Spleen (tissue), 11 donors: ENCODE measurements around the gene TXK. TPM values are rescaled to one million over a fixed set of nuclear protein-coding genes. Genes with fewer than 3 reads are reported as not detected.

ENCODE experiments used
- DNase-seq: peaks from one replicate; pipeline ENCODE4 v3.0.0-alpha.2; 2020
- H3K27ac ChIP-seq, 8 donors: fragments of 200-600 bp; sonication (generic) in 7 of 8; 1 replicate in 4 of 8; 2 replicates in 4 of 8; pipeline versions ENCODE4 v1.5.0 to v1.8.0; 2016 to 2021; ENCODE audit warnings: inconsistent platforms in 4 of 8, mild to moderate bottlenecking in 4 of 8, moderate library complexity in 1 of 8
- H3K27me3 ChIP-seq, 7 donors: fragments of 200-600 bp; sonication (generic) in 6 of 7; replicated peaks in 1 of 7; 1 replicate in 4 of 7; 2 replicates in 3 of 7; pipeline versions ENCODE4 v1.5.0 to v1.8.0; 2016 to 2021; ENCODE audit warnings: inconsistent platforms in 3 of 7, mild to moderate bottlenecking in 1 of 7
- H3K36me3 ChIP-seq, 6 donors: fragments of 200-600 bp; sonication (generic) in 5 of 6; 1 replicate in 4 of 6; 2 replicates in 2 of 6; pipeline versions ENCODE4 v1.5.0 to v1.8.0; 2016 to 2021; ENCODE audit warnings: inconsistent platforms in 2 of 6
- H3K4me1 ChIP-seq, 6 donors: fragments of 200-600 bp; sonication (generic) in 5 of 6; 1 replicate in 3 of 6; 2 replicates in 3 of 6; pipeline versions ENCODE4 v1.5.0 to v1.8.0; 2016 to 2021; ENCODE audit warnings: inconsistent platforms in 3 of 6
- H3K4me3 ChIP-seq, 8 donors: fragments of 200-600 bp; sonication (generic) in 7 of 8; 1 replicate in 4 of 8; 2 replicates in 4 of 8; pipeline versions ENCODE4 v1.5.0 to v1.8.0; 2016 to 2021; ENCODE audit warnings: inconsistent platforms in 4 of 8, mild to moderate bottlenecking in 4 of 8, moderate library complexity in 2 of 8
- H3K9me3 ChIP-seq, 8 donors: fragments of 200-600 bp; sonication (generic) in 7 of 8; 1 replicate in 4 of 8; 2 replicates in 4 of 8; pipeline versions ENCODE4 v1.5.0 to v1.8.0; 2016 to 2021; ENCODE audit warnings: inconsistent platforms in 4 of 8
- POLR2A ChIP-seq, 3 donors: fragments of 450-650 bp; IDR thresholded peaks; one replicate each; pipeline ENCODE4 v1.5.1; 2017; ENCODE audit warnings: antibody characterized with exemption in 3 of 3, mild to moderate bottlenecking in 1 of 3
- POLR2AphosphoS5 ChIP-seq, 3 donors: sonication (generic); formaldehyde crosslinking; IDR thresholded peaks; one replicate each; pipeline ENCODE4 v1.5.1; 2017; ENCODE audit warnings: antibody characterized with exemption in 3 of 3
- WGBS, 5 donors: extraction: QIAGEN DNeasy Blood & Tissue Kit in 3 of 5; methylation state at CpG; one replicate each; pipeline versions ENCODE4 v1.1.5 to v1.1.7; 2013 to 2018; 5-methylcytosine and 5-hydroxymethylcytosine counted together
- intact Hi-C: fragments of 100-400 bp; cut with DNase I; formaldehyde crosslinking; loops from one replicate; pipeline ENCODE4 v1.15.0; 2023; ENCODE audit warnings: low total_unique reads
- polyA plus RNA-seq, 3 donors: library from polyadenylated mRNA; stranded (reverse); fragments of 200-250 nt; gene quantifications; one replicate each; pipeline ENCODE4 v1.2.1, GENCODE V29; 2013
- total RNA-seq, 7 donors: library from RNA; depleted of rRNA in 3 of 7; stranded (reverse); fragments of >200 nt in 3 of 7; fragmentation: NEBNext Ultra II Directional in 4 of 7; extraction: Animal tissue kit (Norgen Biotek cat#: 25700) in 4 of 7; gene quantifications; one replicate each; pipeline versions ENCODE4 v1.1.0 to v1.2.1, GENCODE V29; 2016 to 2021
- TF ChIP-seq, protein P1 (sequence below), 11 experiments: fragments of 200-600 bp in 7 of 11; fragments of 450-650 bp in 4 of 11; sonication (generic) in 4 of 11; IDR thresholded peaks in 8 of 11; conservative IDR thresholded peaks in 3 of 11; 1 replicate in 7 of 11; 2 replicates in 4 of 11; pipeline versions ENCODE4 v1.4.0 to v1.8.0; 2016 to 2021; ENCODE audit warnings: antibody characterized with exemption in 11 of 11, inconsistent platforms in 4 of 11, mild to moderate bottlenecking in 1 of 11
- donor health status: healthy with polysubstance abuse.
- donor health status: DM: no; HTN: no; CAD: no; lungs with moderate emphysema.
- donor health status: DM: no; HTN: no; CAD: no.
- donor health status: Bipolar disorder and iron deficiency.
- donor health status: healthy.
- donor health status: DM: no; HTN: no; CAD: no.
- donor health status: DM: yes; HTN: yes; CAD: no.

Gene TXK
- total and polyA plus RNA-seq, 10 donors, result 3.3 to 36.6 (median 21.0) TPM

DNA sequence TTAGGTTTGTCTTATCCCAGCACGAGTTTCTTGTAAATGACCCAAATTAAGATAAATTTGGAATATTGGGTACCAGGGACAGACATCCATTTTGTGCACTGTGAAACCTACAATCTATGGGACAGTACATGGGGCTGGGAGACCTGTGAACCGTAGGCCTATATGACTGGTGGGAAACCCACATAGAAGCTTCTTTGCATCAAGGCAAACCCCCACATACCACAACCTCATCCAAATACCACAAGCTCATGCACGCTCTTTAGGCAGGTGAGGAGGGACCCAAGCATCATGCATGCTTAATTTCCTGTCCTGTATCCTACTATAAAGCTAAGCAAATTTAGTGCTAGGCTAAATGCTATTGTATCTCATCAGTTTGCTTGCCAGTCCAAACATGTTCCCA lies 69.7 kb downstream of the TXK start:
- no peaks in the 10 kb centered on the region for H3K4me1 ChIP-seq
- intact Hi-C loops, result no loop called here
- no peaks in the 10 kb centered on the region for H3K27me3 ChIP-seq
- TF ChIP-seq POLR2AphosphoS5 (IDR thresholded peaks at IDR 0.05) (no peak), POLR2A (IDR thresholded peaks at IDR 0.05) (no peak)
- TF ChIP-seq, protein P1, sequence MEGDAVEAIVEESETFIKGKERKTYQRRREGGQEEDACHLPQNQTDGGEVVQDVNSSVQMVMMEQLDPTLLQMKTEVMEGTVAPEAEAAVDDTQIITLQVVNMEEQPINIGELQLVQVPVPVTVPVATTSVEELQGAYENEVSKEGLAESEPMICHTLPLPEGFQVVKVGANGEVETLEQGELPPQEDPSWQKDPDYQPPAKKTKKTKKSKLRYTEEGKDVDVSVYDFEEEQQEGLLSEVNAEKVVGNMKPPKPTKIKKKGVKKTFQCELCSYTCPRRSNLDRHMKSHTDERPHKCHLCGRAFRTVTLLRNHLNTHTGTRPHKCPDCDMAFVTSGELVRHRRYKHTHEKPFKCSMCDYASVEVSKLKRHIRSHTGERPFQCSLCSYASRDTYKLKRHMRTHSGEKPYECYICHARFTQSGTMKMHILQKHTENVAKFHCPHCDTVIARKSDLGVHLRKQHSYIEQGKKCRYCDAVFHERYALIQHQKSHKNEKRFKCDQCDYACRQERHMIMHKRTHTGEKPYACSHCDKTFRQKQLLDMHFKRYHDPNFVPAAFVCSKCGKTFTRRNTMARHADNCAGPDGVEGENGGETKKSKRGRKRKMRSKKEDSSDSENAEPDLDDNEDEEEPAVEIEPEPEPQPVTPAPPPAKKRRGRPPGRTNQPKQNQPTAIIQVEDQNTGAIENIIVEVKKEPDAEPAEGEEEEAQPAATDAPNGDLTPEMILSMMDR (IDR thresholded peaks at IDR 0.05 in 8 of 11, conservative IDR thresholded peaks at IDR 0.05 in 3 of 11), result no peak
- 60 to 76% (median 69%) methylated on average over 3 of the region's 3 CpGs for WGBS, 5 donors
- DNase-seq, result no peak
- H3K27ac ChIP-seq, result no peak overlapping the region
- H3K36me3 ChIP-seq, result peaks cover 0 to 12% (median 0%) of the 10 kb centered on the region in 6 donors
- H3K9me3 ChIP-seq, result peaks cover 0 to 12% (median 0%) of the 10 kb centered on the region in 8 donors
- H3K4me3 ChIP-seq, result no peak overlapping the region

DNA sequence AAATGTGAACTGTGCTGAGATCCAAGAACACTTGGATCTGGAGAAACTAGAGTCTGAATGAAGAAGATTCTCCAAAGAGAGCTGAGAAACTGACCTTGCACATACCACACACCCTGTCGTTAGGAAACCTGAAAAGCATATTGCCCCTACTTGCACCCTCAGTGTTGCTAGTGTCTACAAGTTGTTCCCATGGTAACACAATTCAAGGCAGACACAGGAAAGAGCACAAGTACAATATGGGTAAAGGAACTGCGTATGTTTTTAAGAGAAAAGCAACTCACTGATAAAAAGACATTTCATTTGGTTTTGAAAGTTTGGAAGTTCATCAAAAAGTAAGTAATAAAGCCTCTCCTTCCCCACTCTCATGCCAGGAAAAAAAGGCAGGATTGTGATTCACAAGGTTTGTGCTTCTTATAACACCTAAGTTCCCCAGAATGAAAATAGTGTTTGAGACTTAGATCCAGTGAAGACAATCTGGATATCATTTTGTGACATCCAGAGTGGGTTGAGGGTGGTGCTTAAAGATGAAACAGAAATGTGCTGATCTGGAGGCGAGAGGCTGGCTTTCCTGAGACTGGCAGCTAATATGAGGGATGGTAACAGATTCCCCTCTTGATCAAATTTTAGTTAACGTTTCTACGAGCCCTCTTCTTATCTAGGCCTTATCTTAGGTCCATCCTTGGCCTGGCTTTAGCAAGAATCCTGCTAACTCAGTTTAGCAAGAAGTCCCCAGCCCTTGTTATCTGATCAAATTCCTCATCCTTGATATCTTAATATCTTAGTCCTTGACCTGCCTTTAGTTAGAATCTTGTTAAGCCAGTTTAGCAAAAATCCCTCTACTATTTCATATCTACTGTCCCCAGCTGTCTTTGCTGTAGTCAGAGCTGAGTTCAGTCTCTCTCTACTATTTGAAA lies 75.2 kb downstream of the TXK start:
- Histone ChIP-seq H3K36me3 (no peaks in the 10 kb centered on the region), H3K27me3 (no peaks in the 10 kb centered on the region), H3K4me1 (no peaks in the 10 kb centered on the region), H3K9me3 (peaks cover 0 to 12% (median 0%) of the 10 kb centered on the region in 8 donors), H3K27ac (no peak overlapping the region), H3K4me3 (no peak overlapping the region)
- WGBS, 5 donors, result 69 to 82% (median 79%) methylated on average over 5 of the region's 5 CpGs
- no peak for DNase-seq
- intact Hi-C loops, result no loop called here
- TF ChIP-seq, protein P1 (IDR thresholded peaks at IDR 0.05 in 8 of 11, conservative IDR thresholded peaks at IDR 0.05 in 3 of 11), result no peak
- no peak for TF ChIP-seq POLR2A (IDR thresholded peaks at IDR 0.05)
- TF ChIP-seq POLR2AphosphoS5 (IDR thresholded peaks at IDR 0.05), result no peak

DNA sequence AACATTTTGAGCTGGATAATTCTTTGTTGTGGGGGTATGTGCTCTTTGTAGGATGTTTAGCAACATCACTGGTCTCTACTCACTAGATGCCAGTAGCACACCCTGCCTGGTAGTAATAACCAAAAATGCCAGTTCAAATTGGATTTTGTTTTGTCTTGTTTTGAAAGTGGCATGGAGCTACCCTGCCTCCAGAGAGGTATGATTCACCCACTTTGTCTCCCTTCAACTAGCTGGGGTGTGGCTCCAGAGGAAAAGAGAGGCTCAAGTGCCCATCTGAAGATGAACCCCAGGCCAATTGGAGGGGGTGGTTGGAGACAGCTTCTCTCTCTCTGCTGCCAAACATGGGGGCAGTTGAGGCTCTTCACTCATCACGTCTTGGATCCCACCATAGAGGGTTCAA lies 83.0 kb downstream of the TXK start:
- WGBS, 5 donors, result 88 to 94% (median 92%) methylated on average over 1 of the region's 1 CpG
- intact Hi-C loops, result no loop called here
- Histone ChIP-seq H3K27me3 (peaks cover 0 to 53% (median 0%) of the 10 kb centered on the region in 7 donors), H3K9me3 (no peaks in the 10 kb centered on the region), H3K27ac (no peak overlapping the region), H3K4me3 (no peak overlapping the region), H3K36me3 (no peaks in the 10 kb centered on the region), H3K4me1 (peaks cover 14 to 37% (median 24%) of the 10 kb centered on the region in 6 donors)
- no peak for DNase-seq
- TF ChIP-seq POLR2A (IDR thresholded peaks at IDR 0.05), result no peak
- no peak for TF ChIP-seq POLR2AphosphoS5 (IDR thresholded peaks at IDR 0.05)
- TF ChIP-seq, protein P1 (IDR thresholded peaks at IDR 0.05 in 8 of 11, conservative IDR thresholded peaks at IDR 0.05 in 3 of 11), result no peak

DNA sequence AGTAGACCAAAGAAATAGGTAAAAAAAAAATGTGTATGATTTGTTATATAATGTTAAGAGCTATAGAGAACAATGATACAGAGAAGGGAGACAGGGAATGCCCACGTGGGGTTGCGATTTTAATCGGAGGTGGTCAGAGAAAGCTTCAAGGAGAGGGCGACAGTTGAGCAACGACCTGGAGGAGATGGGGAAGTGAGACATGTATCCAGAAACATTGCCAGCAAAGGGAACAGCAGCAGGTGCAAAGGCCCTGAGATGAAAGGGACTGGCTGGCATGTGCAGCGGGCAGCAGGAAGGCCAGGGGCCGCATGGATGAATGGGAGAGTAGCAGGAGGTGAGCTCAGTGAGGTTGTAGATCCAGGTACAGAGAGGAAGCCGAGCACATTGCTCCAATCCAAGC lies 84.6 kb downstream of the TXK start:
- H3K4me3 ChIP-seq, result no peak overlapping the region
- DNase-seq, result no peak
- intact Hi-C loops, result no loop called here
- H3K27me3 ChIP-seq, result peaks cover 0 to 69% (median 0%) of the 10 kb centered on the region in 7 donors
- peaks cover 15 to 53% (median 27%) of the 10 kb centered on the region in 6 donors for H3K4me1 ChIP-seq
- H3K27ac ChIP-seq, result no peak overlapping the region
- WGBS, 5 donors, result 69 to 84% (median 79%) methylated on average over 8 of the region's 8 CpGs
- no peaks in the 10 kb centered on the region for H3K9me3 ChIP-seq
- TF ChIP-seq, protein P1 (IDR thresholded peaks at IDR 0.05 in 8 of 11, conservative IDR thresholded peaks at IDR 0.05 in 3 of 11), result no peak
- TF ChIP-seq POLR2AphosphoS5 (IDR thresholded peaks at IDR 0.05), result no peak
- TF ChIP-seq POLR2A (IDR thresholded peaks at IDR 0.05), result no peak
- no peaks in the 10 kb centered on the region for H3K36me3 ChIP-seq
